Right cardiac atrium (tissue), 5 donors: ENCODE results near the gene HS6ST3. TPM values are rescaled to one million over a fixed set of nuclear protein-coding genes. Genes with fewer than 3 reads are reported as not detected.

Source experiments
- ATAC-seq, 2 donors: fragments of 200-7000 bp; cut with Tn5 transposase; one replicate each; pipeline versions ENCODE4 v1.8.0 to v1.9.1; 2020; ENCODE audit warnings: moderate library complexity in 2 of 2, mild to moderate bottlenecking in 1 of 2
- DNase-seq, 3 donors: peaks; one replicate each; pipeline ENCODE4 v3.0.0-alpha.2; 2020
- H3K27ac ChIP-seq: one replicate; pipeline ENCODE4 v1.5.1; 2013; ENCODE audit warnings: mild to moderate bottlenecking, low read length, control low read depth, moderate library complexity
- H3K27me3 ChIP-seq: one replicate; pipeline ENCODE4 v1.6.1; 2013; ENCODE audit not compliant: control insufficient read depth, insufficient read depth
- H3K4me1 ChIP-seq: one replicate; pipeline ENCODE4 v1.6.1; 2013; ENCODE audit warnings: low read length; ENCODE audit not compliant: control insufficient read depth, insufficient read depth
- H3K4me3 ChIP-seq: one replicate; pipeline ENCODE4 v1.5.1; 2013; ENCODE audit warnings: low read length, control low read depth
- H3K9me3 ChIP-seq: one replicate; pipeline ENCODE4 v1.6.1; 2013; ENCODE audit warnings: low read length; ENCODE audit not compliant: control insufficient read depth
- WGBS: extraction: QIAGEN DNeasy Blood & Tissue Kit; methylation state at CpG from one replicate; pipeline ENCODE4 v1.1.7; 2013; 5-methylcytosine and 5-hydroxymethylcytosine counted together
- intact Hi-C, 4 donors: fragments of 100-400 bp; cut with DNase I; formaldehyde crosslinking; loops; one replicate each; pipeline versions ENCODE4 v1.11.0 to v1.14.0; 2022 to 2023
- polyA plus RNA-seq: library from polyadenylated mRNA; stranded (reverse); fragments of 200-250 nt; gene quantifications from one replicate; pipeline ENCODE4 v1.2.3, GENCODE V29; 2013
- total RNA-seq, 4 donors: library from RNA; stranded (reverse); fragmentation: NEBNext Ultra II Directional; extraction: Animal tissue kit (Norgen Biotek cat#: 25700); gene quantifications; one replicate each; pipeline ENCODE4 v1.2.1, GENCODE V29; 2021
- donor health status: healthy with polysubstance abuse.
- donor health status: DM: no; HTN: yes; CAD: no.
- donor health status: DM: no; HTN: no; CAD: no.
- donor health status: DM: no; HTN: yes; CAD: no; lungs with severe emphysema.
- donor health status: DM: yes; HTN: yes; CAD: no.

The HS6ST3 gene
- total and polyA plus RNA-seq, 5 donors = 0.64 to 1.3 (median 0.79) TPM

GRCh38 chr13:96248996-96249395 lies 159.1 kb downstream of the HS6ST3 start:
- 32% methylated on average over 1 of the region's 1 CpG for WGBS
- H3K9me3 ChIP-seq = no peaks in the 10 kb centered on the region
- ATAC-seq = no peak

GRCh38 chr13:96252903-96253302 lies 163.0 kb downstream of the HS6ST3 start:
- Histone ChIP-seq H3K27ac (no peak overlapping the region), H3K4me3 (no peak overlapping the region), H3K9me3 (no peaks in the 10 kb centered on the region), H3K4me1 (no peaks in the 10 kb centered on the region), H3K27me3 (no peaks in the 10 kb centered on the region)
- ATAC-seq (no peak), DNase-seq (no peak)
- WGBS = 92% methylated on average over 4 of the region's 4 CpGs
- intact Hi-C loops = no loop called here

More at GRCh38 chr13:96248996-96249395, 159.1 kb downstream of the HS6ST3 start:
- no peaks in the 10 kb centered on the region for H3K4me1 ChIP-seq
- no peaks in the 10 kb centered on the region for H3K27me3 ChIP-seq
- intact Hi-C loops = no loop called here
- H3K27ac ChIP-seq = no peak overlapping the region
- H3K4me3 ChIP-seq = no peak overlapping the region
- DNase-seq = no peak

- no peaks in the 10 kb centered on the region for H3K4me1 ChIP-seq
- WGBS = 45% methylated on average over 1 of the region's 1 CpG
- no peak overlapping the region for H3K4me3 ChIP-seq
- no peak for ATAC-seq
- no peak for DNase-seq
- no peak overlapping the region for H3K27ac ChIP-seq
- no peaks in the 10 kb centered on the region for H3K9me3 ChIP-seq
- intact Hi-C loops = no loop called here
- no peaks in the 10 kb centered on the region for H3K27me3 ChIP-seq
Measured at GRCh38 chr13:96273196-96273595, 183.3 kb downstream of the HS6ST3 start.

- no peak overlapping the region for H3K4me3 ChIP-seq
- no peaks in the 10 kb centered on the region for H3K4me1 ChIP-seq
- H3K27ac ChIP-seq = no peak overlapping the region
- no peaks in the 10 kb centered on the region for H3K9me3 ChIP-seq
- intact Hi-C loops = no loop called here
- ATAC-seq (no peak), DNase-seq (no peak)
- 95% methylated on average over 2 of the region's 2 CpGs for WGBS
- no peaks in the 10 kb centered on the region for H3K27me3 ChIP-seq
Measured at GRCh38 chr13:96274046-96274445, 184.1 kb downstream of the HS6ST3 start.

- no peak for DNase-seq
- Histone ChIP-seq H3K4me3 (no peak overlapping the region), H3K27ac (no peak overlapping the region), H3K9me3 (no peaks in the 10 kb centered on the region), H3K4me1 (no peaks in the 10 kb centered on the region), H3K27me3 (no peaks in the 10 kb centered on the region)
- intact Hi-C loops = no loop called here
- 88% methylated on average over 3 of the region's 3 CpGs for WGBS
- no peak for ATAC-seq
Measured at GRCh38 chr13:96279904-96280303, 190.0 kb downstream of the HS6ST3 start.

GRCh38 chr13:96284971-96285370 lies 195.1 kb downstream of the HS6ST3 start:
- DNase-seq (no peak), ATAC-seq (no peak)
- WGBS = 55% methylated on average over 4 of the region's 4 CpGs
- Histone ChIP-seq H3K27me3 (no peaks in the 10 kb centered on the region), H3K4me3 (no peak overlapping the region), H3K4me1 (no peaks in the 10 kb centered on the region), H3K27ac (no peak overlapping the region), H3K9me3 (no peaks in the 10 kb centered on the region)
- intact Hi-C loops = no loop called here

- no peaks in the 10 kb centered on the region for H3K27me3 ChIP-seq
- no peak overlapping the region for H3K4me3 ChIP-seq
- no peaks in the 10 kb centered on the region for H3K4me1 ChIP-seq
- intact Hi-C loops = no loop called here
- H3K27ac ChIP-seq = no peak overlapping the region
- no peak for ATAC-seq
- H3K9me3 ChIP-seq = no peaks in the 10 kb centered on the region
- 91% methylated on average over 1 of the region's 1 CpG for WGBS
- no peak for DNase-seq
Measured at GRCh38 chr13:96285729-96286128, 195.8 kb downstream of the HS6ST3 start.

GRCh38 chr13:96294930-96295881 lies 205.3 kb downstream of the HS6ST3 start:
- intact Hi-C loops = no loop called here
- H3K9me3 ChIP-seq = no peaks in the 10 kb centered on the region

GRCh38 chr13:96297360-96297759 lies 207.5 kb downstream of the HS6ST3 start:
- Histone ChIP-seq H3K9me3 (no peaks in the 10 kb centered on the region), H3K27me3 (no peaks in the 10 kb centered on the region), H3K4me3 (no peak overlapping the region), H3K4me1 (no peaks in the 10 kb centered on the region), H3K27ac (no peak overlapping the region)
- 66% methylated on average over 3 of the region's 3 CpGs for WGBS
- ATAC-seq (no peak), DNase-seq (no peak)
- intact Hi-C loops = no loop called here

More at GRCh38 chr13:96294930-96295881, 205.3 kb downstream of the HS6ST3 start:
- no peak for ATAC-seq
- DNase-seq = no peak
- Histone ChIP-seq H3K27ac (no peak overlapping the region), H3K4me3 (no peak overlapping the region), H3K27me3 (no peaks in the 10 kb centered on the region), H3K4me1 (no peaks in the 10 kb centered on the region)
- WGBS = 51% methylated on average over 7 of the region's 7 CpGs

GRCh38 chr13:96299235-96299634 lies 209.3 kb downstream of the HS6ST3 start:
- no peak overlapping the region for H3K27ac ChIP-seq
- H3K27me3 ChIP-seq = no peaks in the 10 kb centered on the region
- DNase-seq = no peak
- 89% methylated on average over 4 of the region's 4 CpGs for WGBS
- no peaks in the 10 kb centered on the region for H3K9me3 ChIP-seq
- no peaks in the 10 kb centered on the region for H3K4me1 ChIP-seq
- H3K4me3 ChIP-seq = no peak overlapping the region
- intact Hi-C loops = no loop called here
- no peak for ATAC-seq

GRCh38 chr13:96308568-96308967 lies 218.7 kb downstream of the HS6ST3 start:
- Histone ChIP-seq H3K4me1 (no peaks in the 10 kb centered on the region), H3K9me3 (no peaks in the 10 kb centered on the region), H3K27ac (no peak overlapping the region), H3K4me3 (no peak overlapping the region), H3K27me3 (no peaks in the 10 kb centered on the region)
- DNase-seq (no peak), ATAC-seq (no peak)
- intact Hi-C loops = no loop called here
- 74% methylated on average over 3 of the region's 3 CpGs for WGBS
